Measurements from ENCODE around the gene DHRS13.

DNA sequence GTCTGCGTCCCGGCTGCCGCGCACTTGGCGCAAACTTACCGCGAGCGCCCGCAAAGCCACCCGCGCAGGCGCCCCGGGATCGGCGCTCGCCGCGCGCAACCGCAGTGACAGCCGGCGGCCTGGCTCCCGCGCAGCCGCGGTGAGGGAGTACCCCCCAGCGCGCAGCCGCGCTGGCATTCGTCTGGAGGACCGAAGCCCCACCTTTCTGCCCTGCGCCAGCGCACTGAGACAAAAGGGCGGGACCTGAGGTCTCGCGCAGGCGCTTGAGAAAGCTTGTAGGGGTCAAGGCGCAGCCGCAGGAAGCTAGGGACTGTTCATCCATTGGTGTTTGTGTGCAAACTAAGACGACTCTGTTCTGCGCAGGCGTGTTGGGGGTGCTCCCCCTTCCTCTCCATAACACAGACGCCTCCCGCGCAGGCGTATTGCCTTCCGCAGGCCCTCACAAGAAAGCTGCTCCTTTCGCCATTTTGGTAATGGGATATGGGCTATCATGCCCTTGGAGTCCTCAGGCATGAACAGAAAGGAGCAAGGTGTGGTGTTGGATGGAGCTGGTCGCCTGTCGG is 48.6 kb upstream of the DHRS13 start, which contains the start of gene PHF12:
- TF ChIP-seq, protein P1, sequence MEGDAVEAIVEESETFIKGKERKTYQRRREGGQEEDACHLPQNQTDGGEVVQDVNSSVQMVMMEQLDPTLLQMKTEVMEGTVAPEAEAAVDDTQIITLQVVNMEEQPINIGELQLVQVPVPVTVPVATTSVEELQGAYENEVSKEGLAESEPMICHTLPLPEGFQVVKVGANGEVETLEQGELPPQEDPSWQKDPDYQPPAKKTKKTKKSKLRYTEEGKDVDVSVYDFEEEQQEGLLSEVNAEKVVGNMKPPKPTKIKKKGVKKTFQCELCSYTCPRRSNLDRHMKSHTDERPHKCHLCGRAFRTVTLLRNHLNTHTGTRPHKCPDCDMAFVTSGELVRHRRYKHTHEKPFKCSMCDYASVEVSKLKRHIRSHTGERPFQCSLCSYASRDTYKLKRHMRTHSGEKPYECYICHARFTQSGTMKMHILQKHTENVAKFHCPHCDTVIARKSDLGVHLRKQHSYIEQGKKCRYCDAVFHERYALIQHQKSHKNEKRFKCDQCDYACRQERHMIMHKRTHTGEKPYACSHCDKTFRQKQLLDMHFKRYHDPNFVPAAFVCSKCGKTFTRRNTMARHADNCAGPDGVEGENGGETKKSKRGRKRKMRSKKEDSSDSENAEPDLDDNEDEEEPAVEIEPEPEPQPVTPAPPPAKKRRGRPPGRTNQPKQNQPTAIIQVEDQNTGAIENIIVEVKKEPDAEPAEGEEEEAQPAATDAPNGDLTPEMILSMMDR (conservative IDR thresholded peaks at IDR 0.05 in 1 of 2, IDR thresholded peaks at IDR 0.05 in 1 of 2; ENCODE audit: low read depth in 1 of 2, low read length in 2 of 2) = no peak
- TF ChIP-seq EZH2 (IDR thresholded peaks at IDR 0.05; ENCODE audit: low read length, missing control alignments) = no peak

Measured in fibroblast of lung (primary cell).